SW480 (cell line): Measurements from ENCODE around the gene FRMD4B.

Source experiments
- DNase-seq: peaks from one replicate; pipeline ENCODE4 v3.0.0-alpha.2; 2016; ENCODE audit warnings: low spot score

FRMD4B gene

GRCh38 chr3:69322158-69322509 is 63.8 kb downstream of the FRMD4B start:
- no peak for DNase-seq

- DNase-seq, result no peak
These were observed 64.4 kb downstream of the FRMD4B start for GRCh38 chr3:69321301-69322157.

GRCh38 chr3:69320871-69321271 is 65.0 kb downstream of the FRMD4B start:
- DNase-seq, result no peak

GRCh38 chr3:69319652-69320051 is 66.2 kb downstream of the FRMD4B start:
- no peak for DNase-seq

GRCh38 chr3:69318410-69318809 is 67.5 kb downstream of the FRMD4B start:
- DNase-seq, result no peak

- DNase-seq, result no peak
These were observed 72.6 kb downstream of the FRMD4B start for GRCh38 chr3:69313251-69313650.

GRCh38 chr3:69309814-69310213 is 76.1 kb downstream of the FRMD4B start:
- DNase-seq, result peak; percentile 26

- DNase-seq, result peak; percentile 79
These were observed 79.4 kb downstream of the FRMD4B start for GRCh38 chr3:69306239-69307185.

GRCh38 chr3:69305011-69305410 is 80.9 kb downstream of the FRMD4B start:
- DNase-seq, result no peak

- DNase-seq, result no peak
These were observed 81.5 kb downstream of the FRMD4B start for GRCh38 chr3:69304396-69304795.

GRCh38 chr3:69300296-69300695 is 85.6 kb downstream of the FRMD4B start:
- no peak for DNase-seq

- DNase-seq, result no peak
These were observed 86.5 kb downstream of the FRMD4B start for GRCh38 chr3:69299344-69299743.

- DNase-seq, result no peak
These were observed 88.4 kb downstream of the FRMD4B start for GRCh38 chr3:69297501-69297900.

GRCh38 chr3:69296995-69297394 is 88.9 kb downstream of the FRMD4B start:
- DNase-seq, result no peak

- DNase-seq, result peak; percentile 28
These were observed 91.7 kb downstream of the FRMD4B start for GRCh38 chr3:69294014-69294766.

GRCh38 chr3:69292959-69293574 is 92.8 kb downstream of the FRMD4B start:
- DNase-seq, result no peak

- DNase-seq, result no peak
These were observed 93.7 kb downstream of the FRMD4B start for GRCh38 chr3:69292185-69292584.

- DNase-seq, result no peak
These were observed 95.5 kb downstream of the FRMD4B start for GRCh38 chr3:69290430-69290829.

- DNase-seq, result no peak
These were observed 95.9 kb downstream of the FRMD4B start for GRCh38 chr3:69290006-69290405.

- DNase-seq, result no peak
These were observed 97.6 kb downstream of the FRMD4B start for GRCh38 chr3:69288161-69288895.
